ENCODE data around the gene SMAP1. TPM values are rescaled to one million over a fixed set of nuclear protein-coding genes. Genes with fewer than 3 reads are reported as not detected.

Gene SMAP1
- total RNA-seq, 1 experiment from 2014 or later = 36.1 TPM

DNA sequence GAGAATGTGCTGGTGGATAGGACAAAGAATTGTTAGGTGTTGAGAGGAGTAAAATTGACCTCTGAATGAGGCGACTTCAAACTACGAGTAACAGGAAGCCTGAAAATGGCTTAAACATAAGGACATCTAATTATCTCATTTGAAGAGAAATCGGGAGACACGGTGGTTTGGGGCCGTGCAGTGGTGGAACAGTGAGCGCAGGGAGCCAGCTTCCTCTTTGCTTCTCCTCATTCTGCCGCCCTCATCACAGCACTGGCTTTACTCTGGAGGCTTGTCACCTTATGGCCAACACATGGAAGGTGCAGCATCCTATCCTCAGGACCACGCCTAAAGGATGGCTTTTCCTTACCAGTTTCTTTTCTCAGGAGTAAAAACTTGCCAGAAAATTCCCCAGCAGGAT, 174.9 kb downstream of the SMAP1 start:
- peaks cover 7% of the 10 kb centered on the region for H3K4me1 Mint-ChIP-seq (ENCODE audit: low read depth, unreplicated experiment)
- no peaks in the 10 kb centered on the region for H3K9me3 ChIP-seq
- H3K27me3 ChIP-seq (replicated peaks; ENCODE audit: control insufficient read depth, insufficient read depth, low read length) = no peaks in the 10 kb centered on the region
- H3K9me3 Mint-ChIP-seq (ENCODE audit: unreplicated experiment) = no peaks in the 10 kb centered on the region
- no peaks in the 10 kb centered on the region for H3K4me1 ChIP-seq
- no peak overlapping the region for H3K4me3 Mint-ChIP-seq (ENCODE audit: unreplicated experiment)
- ChIA-PET POLR2A (no interaction called here), CTCF (interaction anchor here (0.6 kb wide), 1 partner anchor 420 kb away, joined by 3 read pairs; no protein-coding TSS in a partner anchor)
- TF ChIP-seq, protein P1, sequence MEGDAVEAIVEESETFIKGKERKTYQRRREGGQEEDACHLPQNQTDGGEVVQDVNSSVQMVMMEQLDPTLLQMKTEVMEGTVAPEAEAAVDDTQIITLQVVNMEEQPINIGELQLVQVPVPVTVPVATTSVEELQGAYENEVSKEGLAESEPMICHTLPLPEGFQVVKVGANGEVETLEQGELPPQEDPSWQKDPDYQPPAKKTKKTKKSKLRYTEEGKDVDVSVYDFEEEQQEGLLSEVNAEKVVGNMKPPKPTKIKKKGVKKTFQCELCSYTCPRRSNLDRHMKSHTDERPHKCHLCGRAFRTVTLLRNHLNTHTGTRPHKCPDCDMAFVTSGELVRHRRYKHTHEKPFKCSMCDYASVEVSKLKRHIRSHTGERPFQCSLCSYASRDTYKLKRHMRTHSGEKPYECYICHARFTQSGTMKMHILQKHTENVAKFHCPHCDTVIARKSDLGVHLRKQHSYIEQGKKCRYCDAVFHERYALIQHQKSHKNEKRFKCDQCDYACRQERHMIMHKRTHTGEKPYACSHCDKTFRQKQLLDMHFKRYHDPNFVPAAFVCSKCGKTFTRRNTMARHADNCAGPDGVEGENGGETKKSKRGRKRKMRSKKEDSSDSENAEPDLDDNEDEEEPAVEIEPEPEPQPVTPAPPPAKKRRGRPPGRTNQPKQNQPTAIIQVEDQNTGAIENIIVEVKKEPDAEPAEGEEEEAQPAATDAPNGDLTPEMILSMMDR (IDR thresholded peaks at IDR 0.05; ENCODE audit: insufficient read depth in 1 of 2, low read depth in 1 of 2, low read length in 1 of 2, severe bottlenecking in 1 of 2, unreplicated experiment in 1 of 2) = no peak
- no peak overlapping the region for H3K27ac Mint-ChIP-seq (ENCODE audit: unreplicated experiment)
- intact Hi-C loops (cut with micrococcal nuclease; ENCODE audit: unreplicated experiment) = no loop called here
- no peaks in the 10 kb centered on the region for H3K27me3 Mint-ChIP-seq (ENCODE audit: insufficient read depth, unreplicated experiment)
- no peak for DNase-seq
- no TSS peak for BruUV-seq (replicated peaks)
- no peaks in the 10 kb centered on the region for H3K36me3 Mint-ChIP-seq (ENCODE audit: insufficient read depth, unreplicated experiment)
- no peak overlapping the region for H3K4me3 ChIP-seq (ENCODE audit: low read depth, low read length)
- no peaks in the 10 kb centered on the region; the same call in 1 of the 2 replicates for H3K36me3 ChIP-seq (ENCODE audit: control insufficient read depth, insufficient read depth, low read length)

DNA sequence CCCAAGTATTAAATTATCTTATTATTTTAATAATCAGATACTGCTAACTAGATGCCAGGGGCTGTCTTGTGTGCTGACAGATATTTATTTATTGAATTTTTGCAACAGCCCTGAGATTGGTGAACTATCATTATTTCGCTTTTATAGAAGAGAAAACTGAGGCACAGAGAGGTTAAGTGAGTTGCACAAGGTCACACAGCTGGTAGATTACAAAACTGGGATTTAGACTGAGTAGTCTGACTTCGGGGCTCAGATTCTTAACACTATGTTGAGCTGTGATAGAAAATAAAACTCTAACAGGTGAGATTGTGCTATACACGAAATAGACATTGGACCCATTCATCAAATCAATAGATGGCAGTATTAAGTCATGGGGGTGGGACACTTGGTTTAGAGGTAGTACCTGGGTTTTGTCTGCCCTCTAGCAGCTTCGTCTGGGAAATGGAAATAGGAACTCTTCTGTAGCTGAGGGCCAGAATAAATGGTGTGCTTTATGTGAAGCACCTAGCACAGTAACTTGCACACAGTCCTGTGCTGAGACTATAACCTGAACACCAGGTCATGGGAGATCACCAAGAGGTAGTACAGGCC, 175.7 kb downstream of the SMAP1 start:
- no TSS peak for BruUV-seq (replicated peaks)
- intact Hi-C loops (cut with micrococcal nuclease; ENCODE audit: unreplicated experiment) = loop anchor here (1.0 kb wide), 1 partner anchor 323 kb away; no protein-coding TSS in a partner anchor
- POLR2A ChIA-PET = no interaction called here

DNA sequence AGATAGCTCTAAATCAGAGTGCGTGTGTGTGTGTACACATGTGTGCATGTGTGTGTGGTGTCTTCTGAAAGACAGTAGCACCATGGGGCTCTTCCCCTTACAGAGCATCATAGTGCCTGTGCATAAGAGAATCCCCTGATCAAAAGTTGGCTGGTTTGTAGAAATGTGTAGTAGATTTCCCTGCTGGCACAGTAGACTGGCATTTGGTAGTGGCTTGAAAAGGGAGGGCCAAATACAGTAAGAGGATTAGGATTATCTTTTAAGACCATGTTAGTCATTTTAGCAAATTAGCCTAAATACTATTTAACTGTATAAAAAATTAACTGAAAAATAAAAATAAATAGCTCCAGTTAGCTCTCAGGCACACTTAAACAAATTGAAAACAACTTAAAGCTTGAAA, 176.6 kb downstream of the SMAP1 start:
- TF ChIP-seq, protein P1 (IDR thresholded peaks at IDR 0.05; ENCODE audit: insufficient read depth in 1 of 2, low read depth in 1 of 2, low read length in 1 of 2, severe bottlenecking in 1 of 2, unreplicated experiment in 1 of 2) = no peak
- no peaks in the 10 kb centered on the region for H3K36me3 Mint-ChIP-seq (ENCODE audit: insufficient read depth, unreplicated experiment)
- H3K27me3 ChIP-seq (replicated peaks; ENCODE audit: control insufficient read depth, insufficient read depth, low read length) = no peaks in the 10 kb centered on the region
- H3K4me1 Mint-ChIP-seq (ENCODE audit: low read depth, unreplicated experiment) = peaks cover 4% of the 10 kb centered on the region
- no peak overlapping the region for H3K27ac Mint-ChIP-seq (ENCODE audit: unreplicated experiment)
- peaks cover 2% of the 10 kb centered on the region; the same call in 1 of the 2 replicates for H3K36me3 ChIP-seq (ENCODE audit: control insufficient read depth, insufficient read depth, low read length)
- no peak for DNase-seq
- BruUV-seq (replicated peaks) = no TSS peak
- ChIA-PET POLR2A (no interaction called here), CTCF (no interaction called here)
- H3K9me3 ChIP-seq = no peaks in the 10 kb centered on the region
- no peaks in the 10 kb centered on the region for H3K9me3 Mint-ChIP-seq (ENCODE audit: unreplicated experiment)
- H3K4me1 ChIP-seq = peaks cover 2% of the 10 kb centered on the region; the same call in 1 of the 2 replicates
- no peaks in the 10 kb centered on the region for H3K27me3 Mint-ChIP-seq (ENCODE audit: insufficient read depth, unreplicated experiment)
- no peak overlapping the region for H3K4me3 Mint-ChIP-seq (ENCODE audit: unreplicated experiment)
- intact Hi-C loops (cut with micrococcal nuclease; ENCODE audit: unreplicated experiment) = no loop called here
- H3K4me3 ChIP-seq (ENCODE audit: low read depth, low read length) = no peak overlapping the region

More for the DNA sequence above, 175.7 kb downstream of the SMAP1 start:
- H3K27me3 ChIP-seq (replicated peaks; ENCODE audit: control insufficient read depth, insufficient read depth, low read length) = no peaks in the 10 kb centered on the region
- TF ChIP-seq, protein P1 (IDR thresholded peaks at IDR 0.05; ENCODE audit: insufficient read depth in 1 of 2, low read depth in 1 of 2, low read length in 1 of 2, severe bottlenecking in 1 of 2, unreplicated experiment in 1 of 2) = no peak
- H3K4me1 Mint-ChIP-seq (ENCODE audit: low read depth, unreplicated experiment) = peaks cover 7% of the 10 kb centered on the region
- peak in 1 of 2 experiments; percentile 13 for DNase-seq
- CTCF ChIA-PET = interaction anchor here (1.0 kb wide), 1 partner anchor 41 kb away, joined by 3 read pairs; no protein-coding TSS in a partner anchor
- H3K27me3 Mint-ChIP-seq (ENCODE audit: insufficient read depth, unreplicated experiment) = no peaks in the 10 kb centered on the region
- H3K4me1 ChIP-seq = no peaks in the 10 kb centered on the region
- H3K4me3 Mint-ChIP-seq (ENCODE audit: unreplicated experiment) = no peak overlapping the region
- H3K27ac Mint-ChIP-seq (ENCODE audit: unreplicated experiment) = no peak overlapping the region
- H3K9me3 Mint-ChIP-seq (ENCODE audit: unreplicated experiment) = no peaks in the 10 kb centered on the region
- no peaks in the 10 kb centered on the region for H3K36me3 Mint-ChIP-seq (ENCODE audit: insufficient read depth, unreplicated experiment)
- H3K9me3 ChIP-seq = no peaks in the 10 kb centered on the region
- H3K36me3 ChIP-seq (ENCODE audit: control insufficient read depth, insufficient read depth, low read length) = peaks cover 2% of the 10 kb centered on the region; the same call in 1 of the 2 replicates
- no peak overlapping the region for H3K4me3 ChIP-seq (ENCODE audit: low read depth, low read length)

Data from Caco-2 (cell line).